Retina (tissue), 1 donor: ENCODE data around the gene SLC50A1.

ENCODE experiments used
- DNase-seq: peaks from one replicate; pipeline ENCODE4 v3.0.0-alpha.2; 2016

SLC50A1 gene

GRCh38 chr1:155172732-155173477, 37.3 kb downstream of the SLC50A1 start, which contains the start of gene KRTCAP2:
Gene KRTCAP2 (minus strand): TSS chr1:155173304. CDS start chr1:155173224, 80 bp downstream.
- DNase-seq: peak; percentile 97

DNA sequence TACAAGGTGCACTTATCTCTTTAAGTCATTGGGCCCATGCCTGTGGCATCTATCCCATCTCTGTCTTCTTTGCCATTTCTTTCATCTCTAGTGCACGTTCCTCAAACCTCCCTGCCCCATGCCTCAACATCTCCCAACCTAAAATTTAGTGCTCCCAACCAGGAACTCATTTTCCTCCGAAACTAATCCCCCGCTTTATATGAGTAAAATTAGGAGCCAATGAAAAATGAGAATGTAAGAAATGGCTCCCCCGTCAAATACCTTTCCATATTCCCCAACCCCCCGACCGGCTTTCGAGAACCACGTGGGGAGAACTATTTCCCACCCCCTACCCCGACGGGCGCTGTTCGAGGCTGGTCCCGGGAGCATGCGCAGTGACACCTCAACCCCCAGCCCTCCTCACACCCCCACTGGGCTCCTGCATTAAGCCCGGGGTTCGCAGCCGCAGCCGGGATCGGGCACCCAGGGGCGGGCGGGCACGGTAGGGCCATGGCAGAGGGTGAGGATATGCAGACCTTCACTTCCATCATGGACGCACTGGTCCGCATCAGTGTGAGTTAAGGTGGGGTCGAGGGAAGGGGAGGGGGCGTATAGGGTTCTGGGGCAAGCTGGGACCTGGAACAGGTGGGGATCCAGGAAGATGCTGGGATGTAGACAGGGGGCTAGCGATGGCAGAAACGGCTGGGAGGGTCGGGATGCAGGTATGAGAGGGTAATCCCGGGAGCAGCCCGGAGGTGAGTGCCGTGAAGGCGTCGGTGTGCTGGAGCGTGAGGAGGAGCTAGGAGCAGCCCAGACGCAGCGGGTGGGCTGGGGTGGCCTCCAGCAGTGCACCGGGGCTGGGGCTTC, 38.0 kb downstream of the SLC50A1 start, which contains the start of gene TRIM46:
Gene TRIM46, plus strand, starts transcription at position 372 of the 846 bp plus-strand sequence. Its CDS starts 118 bp downstream, at position 490.
- DNase-seq: no peak

GRCh38 chr1:155174324-155175280, 39.0 kb downstream of the SLC50A1 start:
- DNase-seq: peak; percentile 77

DNA sequence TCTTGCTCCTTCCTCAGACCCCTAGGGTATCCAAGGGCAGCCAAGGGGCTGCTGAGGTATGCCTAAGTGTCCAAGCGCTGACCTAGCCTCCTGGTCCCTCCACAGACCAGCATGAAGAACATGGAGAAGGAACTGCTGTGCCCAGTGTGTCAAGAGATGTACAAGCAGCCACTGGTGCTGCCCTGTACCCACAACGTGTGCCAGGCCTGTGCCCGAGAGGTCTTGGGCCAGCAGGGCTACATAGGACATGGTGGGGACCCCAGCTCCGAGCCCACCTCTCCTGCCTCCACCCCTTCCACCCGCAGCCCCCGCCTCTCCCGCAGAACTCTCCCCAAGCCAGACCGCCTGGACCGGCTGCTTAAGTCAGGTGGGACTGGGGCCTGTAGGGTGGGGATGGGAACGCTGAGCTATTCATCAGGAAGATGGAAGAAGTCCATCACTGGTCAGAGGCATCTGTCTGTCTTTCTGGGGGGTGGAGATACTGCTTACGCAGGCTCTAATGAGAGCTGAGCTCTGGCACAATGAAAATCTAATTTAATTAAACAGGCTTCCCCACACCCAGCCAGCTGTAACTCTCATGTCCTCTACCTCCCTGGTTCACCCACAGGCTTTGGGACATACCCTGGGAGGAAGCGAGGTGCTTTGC, 39.8 kb downstream of the SLC50A1 start:
- no peak for DNase-seq

DNA sequence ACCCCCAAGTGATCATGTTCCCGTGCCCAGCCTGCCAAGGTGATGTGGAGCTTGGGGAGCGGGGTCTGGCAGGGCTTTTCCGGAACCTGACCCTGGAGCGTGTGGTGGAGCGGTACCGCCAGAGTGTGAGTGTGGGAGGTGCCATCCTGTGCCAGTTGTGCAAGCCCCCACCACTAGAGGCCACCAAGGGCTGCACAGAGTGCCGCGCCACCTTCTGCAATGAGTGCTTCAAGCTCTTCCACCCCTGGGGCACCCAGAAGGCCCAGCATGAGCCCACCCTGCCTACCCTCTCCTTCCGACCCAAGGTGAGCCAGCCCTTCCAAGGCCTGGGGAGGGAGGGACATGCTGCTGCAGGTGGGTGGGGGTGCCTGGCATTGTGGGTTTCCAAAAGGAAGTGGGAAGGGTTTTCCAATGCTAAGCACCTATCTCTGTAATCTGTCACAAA, 40.3 kb downstream of the SLC50A1 start:
- DNase-seq: no peak

GRCh38 chr1:155176544-155177071, 41.0 kb downstream of the SLC50A1 start:
- DNase-seq: peak; percentile 77

GRCh38 chr1:155177192-155177917, 41.7 kb downstream of the SLC50A1 start:
- DNase-seq: no peak

- DNase-seq: no peak
Observed at GRCh38 chr1:155177918-155178281, 42.2 kb downstream of the SLC50A1 start.

DNA sequence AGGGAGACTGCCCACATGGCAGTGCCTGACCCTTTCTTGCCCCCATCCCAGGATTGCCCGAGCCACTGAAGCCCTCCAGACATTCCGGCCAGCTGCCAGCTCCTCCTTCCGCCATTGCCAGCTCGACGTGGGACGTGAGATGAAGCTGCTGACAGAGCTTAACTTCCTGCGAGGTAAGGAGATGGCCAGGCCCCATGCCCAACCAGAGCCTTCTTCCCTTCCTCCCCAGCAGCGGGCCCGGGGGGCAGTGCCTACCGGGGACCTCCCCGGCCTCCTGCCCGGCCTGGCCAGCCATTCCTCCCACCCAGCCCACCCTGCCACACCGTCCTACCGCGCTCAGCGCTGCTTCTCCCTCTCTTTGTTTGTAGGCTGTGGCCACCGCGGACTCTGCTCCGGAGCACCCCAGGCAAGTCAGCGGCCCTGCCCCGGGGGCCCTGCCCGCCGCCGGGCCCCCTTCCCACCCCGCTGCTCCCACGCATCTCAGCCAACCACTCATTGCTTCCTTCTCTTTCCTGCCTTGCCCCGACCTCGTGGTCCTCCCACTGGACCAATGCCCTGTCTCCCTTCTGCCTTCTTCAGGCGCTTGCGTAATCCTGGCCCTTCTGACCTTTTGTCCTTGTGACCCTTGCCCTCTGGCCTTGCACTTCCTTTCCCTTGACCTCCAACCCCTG, 42.9 kb downstream of the SLC50A1 start:
- no peak for DNase-seq

DNA sequence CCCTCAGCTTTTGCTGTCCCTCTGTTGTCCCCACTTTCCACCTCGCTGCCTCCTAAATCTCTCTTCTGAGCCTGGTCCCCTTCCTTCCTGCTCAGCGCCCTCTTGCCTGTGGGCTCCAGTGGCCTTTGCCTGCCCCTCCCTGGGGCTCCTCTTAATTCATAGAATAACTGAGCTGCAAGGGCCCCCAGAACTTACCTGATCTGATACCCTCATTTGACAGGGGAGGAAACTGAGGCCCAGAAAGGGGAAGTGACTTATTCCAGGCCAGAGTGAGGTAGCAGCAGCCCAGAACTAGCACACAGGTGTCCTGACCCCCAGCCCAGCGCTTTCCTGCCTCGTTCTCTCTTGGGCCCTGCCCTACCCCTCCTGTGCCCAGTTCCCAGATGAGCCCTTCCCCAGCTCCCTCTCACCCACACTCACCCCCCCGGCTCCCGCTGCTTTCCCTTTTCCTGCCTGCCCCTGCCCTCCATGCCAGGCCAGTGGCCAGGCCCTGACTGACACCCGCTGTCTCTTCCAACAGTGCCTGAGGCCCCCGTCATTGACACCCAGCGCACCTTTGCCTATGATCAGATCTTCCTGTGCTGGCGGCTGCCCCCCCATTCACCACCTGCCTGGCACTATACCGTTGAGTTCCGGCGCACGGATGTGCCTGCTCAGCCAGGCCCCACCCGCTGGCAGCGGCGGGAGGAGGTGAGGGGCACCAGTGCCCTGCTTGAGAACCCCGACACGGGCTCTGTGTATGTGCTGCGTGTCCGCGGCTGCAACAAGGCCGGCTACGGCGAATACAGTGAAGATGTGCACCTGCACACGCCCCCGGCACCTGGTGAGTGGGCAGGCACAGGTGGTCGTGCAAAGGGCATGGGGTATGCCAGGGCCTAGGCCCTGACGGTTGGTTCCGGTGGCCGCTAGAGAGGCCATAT, 43.7 kb downstream of the SLC50A1 start:
- DNase-seq: no peak

GRCh38 chr1:155181371-155182051, 45.9 kb downstream of the SLC50A1 start:
- no peak for DNase-seq

DNA sequence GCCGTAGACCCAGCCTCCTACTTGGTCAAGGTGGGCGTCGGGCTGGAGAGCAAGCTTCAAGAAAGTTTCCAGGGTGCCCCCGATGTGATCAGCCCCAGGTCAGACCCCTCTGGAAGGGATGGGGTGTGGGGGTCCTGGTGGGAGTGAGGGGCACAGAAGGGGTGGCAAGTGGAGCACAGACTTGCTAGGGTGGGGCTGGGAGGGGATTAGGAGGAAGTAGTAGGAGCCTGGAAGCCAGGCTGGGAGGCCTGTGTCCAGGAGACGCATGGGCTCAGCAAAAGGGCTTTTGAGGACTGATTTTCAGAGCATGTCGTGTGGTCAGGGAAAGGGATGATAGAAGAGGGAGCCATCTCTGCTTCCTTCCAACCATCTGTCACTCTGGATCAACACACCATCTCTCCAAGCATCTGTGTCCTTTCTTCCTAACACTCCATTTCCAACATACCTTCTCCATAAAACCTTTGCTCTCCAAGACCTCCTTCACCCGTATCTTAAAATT, 46.4 kb downstream of the SLC50A1 start:
- DNase-seq: no peak

DNA sequence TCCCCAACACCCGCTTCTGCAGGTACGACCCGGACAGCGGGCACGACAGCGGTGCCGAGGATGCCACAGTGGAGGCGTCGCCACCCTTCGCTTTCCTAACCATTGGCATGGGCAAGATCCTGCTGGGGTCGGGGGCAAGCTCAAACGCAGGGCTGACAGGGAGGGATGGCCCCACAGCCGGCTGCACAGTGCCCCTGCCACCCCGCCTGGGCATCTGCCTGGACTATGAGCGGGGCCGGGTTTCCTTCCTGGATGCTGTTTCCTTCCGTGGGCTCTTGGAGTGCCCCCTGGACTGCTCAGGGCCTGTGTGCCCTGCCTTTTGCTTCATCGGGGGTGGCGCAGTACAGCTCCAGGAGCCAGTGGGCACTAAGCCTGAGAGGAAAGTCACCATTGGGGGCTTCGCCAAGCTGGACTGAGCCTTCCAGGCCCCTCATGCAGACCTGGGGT, 48.1 kb downstream of the SLC50A1 start:
- DNase-seq: no peak

DNA sequence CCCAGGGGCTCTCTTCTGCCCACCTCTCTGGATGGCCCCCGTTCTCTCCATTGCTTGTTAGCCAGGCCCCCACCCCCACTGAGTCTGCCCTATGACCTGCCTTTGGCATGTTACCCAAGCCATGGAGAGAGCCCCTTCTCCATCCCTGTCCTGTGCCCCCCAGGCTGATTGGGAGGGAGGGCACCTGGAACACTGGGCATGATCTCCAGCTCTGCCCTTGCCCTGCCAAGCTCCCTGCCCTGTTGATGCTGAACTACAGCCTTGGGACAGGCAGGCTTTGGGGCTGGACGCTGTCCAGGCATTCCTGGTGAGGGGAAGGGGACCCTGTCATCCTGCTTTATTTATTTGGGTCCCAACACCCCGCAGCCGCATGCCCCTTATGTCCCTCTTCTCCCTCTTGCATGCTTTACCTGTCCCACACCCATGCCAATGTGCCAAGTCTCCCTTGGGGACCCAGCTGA, 48.7 kb downstream of the SLC50A1 start:
- no peak for DNase-seq

DNA sequence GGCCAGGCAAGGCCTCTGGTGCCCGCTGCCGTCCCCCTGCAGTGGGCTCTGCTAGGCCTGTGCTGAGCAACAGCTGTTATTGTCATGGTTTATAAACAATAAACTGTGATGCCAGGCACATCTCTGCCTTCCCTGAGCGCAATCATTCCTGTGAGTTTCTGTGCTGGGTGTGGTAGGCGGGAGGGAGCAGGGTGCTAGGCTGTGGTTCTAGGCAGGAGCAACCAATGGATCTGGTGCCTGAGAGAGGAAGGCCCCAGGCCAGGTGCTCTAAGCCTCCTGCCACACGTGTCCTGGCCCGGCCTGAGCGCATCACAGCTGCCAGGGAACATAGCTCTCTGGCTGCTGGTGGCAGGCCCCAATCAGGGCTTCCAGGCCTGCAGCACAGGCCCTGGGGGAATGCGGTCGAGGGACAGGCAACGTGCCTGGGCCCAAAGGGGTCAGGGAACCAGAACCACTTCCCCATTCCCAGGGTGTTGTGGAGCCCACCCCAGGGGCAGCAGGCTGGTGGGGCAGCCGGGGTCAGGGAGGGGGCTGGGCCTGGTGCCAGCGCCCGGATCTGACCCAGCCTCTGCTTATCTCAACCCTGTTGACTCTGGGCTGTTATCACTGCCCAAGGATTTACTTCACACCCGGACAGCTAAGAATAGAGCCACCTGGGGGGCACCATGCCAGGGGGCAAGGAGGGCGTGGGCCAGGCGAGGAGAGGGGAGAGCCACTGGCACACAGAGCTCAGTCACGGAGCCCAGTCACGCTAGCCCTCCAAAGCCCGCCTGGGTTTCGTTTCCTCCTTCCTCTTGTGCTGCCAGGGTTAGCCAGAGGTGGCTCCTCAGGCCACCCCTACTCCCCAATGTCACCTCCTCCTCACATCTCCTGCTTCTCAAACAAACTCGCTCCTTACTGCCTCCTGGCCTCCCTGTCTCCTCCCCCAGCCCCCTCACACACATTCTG, 49.5 kb downstream of the SLC50A1 start:
- no peak for DNase-seq

- no peak for DNase-seq
Observed at GRCh38 chr1:155185783-155186066, 50.1 kb downstream of the SLC50A1 start.

- no peak for DNase-seq
Observed at GRCh38 chr1:155186067-155186793, 50.6 kb downstream of the SLC50A1 start.
